SK-N-SH treated with all-trans-retinoic acid at 6 μM for 48 hours (cell line): ENCODE results near the gene TDO2.

ENCODE experiments used
- ARNTL ChIP-seq: fragments of 450-650 bp; formaldehyde crosslinking; IDR thresholded peaks from 2 replicates; pipeline ENCODE4 v1.5.0; 2020; ENCODE audit warnings: low read depth, mild to moderate bottlenecking, moderate library complexity, borderline replicate concordance
- CSDC2 ChIP-seq: fragments of 250-450 bp; sonication (Bioruptor Pico); IDR thresholded peaks from 2 replicates; pipeline ENCODE4 v1.5.0; 2020; ENCODE audit warnings: mild to moderate bottlenecking, moderate library complexity
- ESRRG ChIP-seq: fragments of 250-450 bp; sonication (Bioruptor Pico); IDR thresholded peaks from 2 replicates; pipeline ENCODE4 v1.6.1; 2021; ENCODE audit warnings: mild to moderate bottlenecking
- PPARA ChIP-seq: fragments of 250-450 bp; sonication (Bioruptor Pico); IDR thresholded peaks from 2 replicates; pipeline ENCODE4 v1.5.0; 2020; ENCODE audit warnings: mild to moderate bottlenecking, borderline replicate concordance
- TCF4 ChIP-seq: fragments of 250-450 bp; sonication (Bioruptor Pico); IDR thresholded peaks from 2 replicates; pipeline ENCODE4 v1.8.0; 2021; ENCODE audit warnings: mild to moderate bottlenecking, moderate library complexity, borderline replicate concordance
- TSHZ2 ChIP-seq: fragments of 250-450 bp; sonication (Bioruptor Pico); IDR thresholded peaks from 2 replicates; pipeline ENCODE4 v1.5.0; 2020; ENCODE audit warnings: mild to moderate bottlenecking, moderate library complexity
- ZFP3 ChIP-seq: fragments of 250-450 bp; sonication (Bioruptor Pico); IDR thresholded peaks from 2 replicates; pipeline ENCODE4 v1.5.0; 2020; ENCODE audit warnings: mild to moderate bottlenecking, moderate library complexity
- ZFP30 ChIP-seq: fragments of 450-650 bp; formaldehyde crosslinking; IDR thresholded peaks from 2 replicates; pipeline ENCODE4 v1.5.0; 2022; ENCODE audit warnings: mild to moderate bottlenecking, moderate library complexity
- ZNF565 ChIP-seq: fragments of 450-650 bp; formaldehyde crosslinking; conservative IDR thresholded peaks from 2 replicates; pipeline ENCODE4 v1.5.0; 2020; ENCODE audit warnings: low read depth, mild to moderate bottlenecking, moderate library complexity
- TF ChIP-seq, protein P1 (sequence below): fragments of 250-450 bp; sonication (Bioruptor Pico); IDR thresholded peaks from 2 replicates; pipeline ENCODE4 v1.5.1; 2020; ENCODE audit warnings: low read depth, mild to moderate bottlenecking, moderate library complexity

DNA sequence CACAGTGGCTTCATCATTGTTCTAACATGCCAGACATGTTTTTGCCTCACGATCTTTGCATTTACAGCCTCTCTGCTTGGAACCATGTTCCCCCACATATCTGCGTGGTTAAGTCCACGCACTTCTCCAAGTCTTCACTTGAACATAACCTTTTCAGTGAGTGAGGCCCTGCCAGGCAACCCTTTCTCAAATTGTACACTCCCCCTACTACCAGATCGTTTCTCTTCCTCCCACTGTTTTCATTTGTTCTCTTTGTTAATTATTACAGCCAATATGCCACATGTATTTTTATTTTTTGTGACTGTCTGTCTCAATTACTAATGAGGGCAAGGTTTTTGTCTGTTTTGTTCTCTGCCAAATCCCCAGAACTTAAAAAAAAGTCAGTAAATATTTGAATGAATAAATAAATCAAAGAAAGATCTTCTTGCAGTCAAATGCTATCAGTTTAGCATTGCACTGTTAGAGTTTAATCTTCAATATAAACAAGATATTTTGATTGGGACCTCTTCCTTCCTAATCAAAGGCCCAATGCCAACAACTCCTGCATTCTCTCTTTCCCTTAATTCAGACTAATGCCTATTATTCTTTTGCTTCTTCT is 32.0 kb downstream of the TDO2 start:
- TF ChIP-seq ESRRG (CRISPR knock-in tag), result no peak
- TF ChIP-seq ZFP30, result no peak
- no peak for TF ChIP-seq CSDC2 (CRISPR knock-in tag)
- TF ChIP-seq ZNF565 (CRISPR knock-in tag), result no peak
- no peak for TF ChIP-seq TSHZ2
- no peak for TF ChIP-seq ZFP3 (CRISPR knock-in tag)
- no peak for TF ChIP-seq TCF4 (CRISPR knock-in tag)
- no peak for TF ChIP-seq PPARA
- TF ChIP-seq, protein P1, sequence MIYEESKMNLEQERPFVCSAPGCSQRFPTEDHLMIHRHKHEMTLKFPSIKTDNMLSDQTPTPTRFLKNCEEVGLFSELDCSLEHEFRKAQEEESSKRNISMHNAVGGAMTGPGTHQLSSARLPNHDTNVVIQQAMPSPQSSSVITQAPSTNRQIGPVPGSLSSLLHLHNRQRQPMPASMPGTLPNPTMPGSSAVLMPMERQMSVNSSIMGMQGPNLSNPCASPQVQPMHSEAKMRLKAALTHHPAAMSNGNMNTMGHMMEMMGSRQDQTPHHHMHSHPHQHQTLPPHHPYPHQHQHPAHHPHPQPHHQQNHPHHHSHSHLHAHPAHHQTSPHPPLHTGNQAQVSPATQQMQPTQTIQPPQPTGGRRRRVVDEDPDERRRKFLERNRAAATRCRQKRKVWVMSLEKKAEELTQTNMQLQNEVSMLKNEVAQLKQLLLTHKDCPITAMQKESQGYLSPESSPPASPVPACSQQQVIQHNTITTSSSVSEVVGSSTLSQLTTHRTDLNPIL, result no peak
- TF ChIP-seq ARNTL (CRISPR knock-in tag), result no peak
